UCSD-AML1 (cell line): ENCODE measurements around the gene SLC17A9.

Experiments
- DNase-seq: peaks from one replicate; lab custom pipeline; 2025; ENCODE audit not compliant: unreplicated experiment; lab: John Stamatoyannopoulos, UW

The SLC17A9 gene

DNA sequence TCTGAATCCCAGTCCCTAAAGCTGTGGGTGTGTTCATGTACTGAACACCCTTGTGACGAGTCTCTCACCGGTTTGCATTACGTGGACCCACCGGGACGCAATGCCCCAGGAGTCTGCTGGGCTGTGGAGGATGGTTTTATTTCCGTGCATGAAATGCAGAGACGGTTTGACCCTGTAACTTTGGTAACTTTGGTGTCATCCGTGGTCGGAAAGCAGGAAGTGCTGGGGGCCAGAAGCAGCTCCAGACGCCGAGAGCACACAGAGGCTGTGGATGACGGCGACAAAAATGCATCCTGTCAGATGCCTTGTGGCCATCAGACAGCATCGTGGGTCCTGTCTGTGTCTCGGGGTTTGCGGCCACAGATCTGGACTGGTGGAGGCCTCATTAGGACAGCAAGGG, 47.1 kb downstream of the SLC17A9 start:
- DNase-seq = peak; percentile 39

DNA sequence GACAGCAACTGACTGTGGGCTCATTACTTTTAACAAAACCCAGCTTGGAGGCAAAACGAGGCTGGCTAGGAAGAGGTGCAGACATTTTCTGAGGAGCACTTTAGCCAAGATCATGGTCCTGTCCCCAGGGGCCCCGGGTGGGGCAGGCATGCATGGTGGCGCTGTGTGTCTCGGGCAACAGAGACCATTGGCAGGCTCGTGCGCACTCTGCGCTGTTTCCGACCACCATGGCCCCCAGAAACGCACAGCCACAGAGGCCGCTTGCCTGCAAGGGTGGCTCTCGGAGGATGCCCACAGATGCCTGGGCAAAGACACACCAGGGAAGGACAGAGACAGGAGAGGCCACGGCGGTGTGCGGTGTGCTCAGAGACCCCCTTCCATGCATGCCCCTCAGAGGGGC, 47.5 kb downstream of the SLC17A9 start:
- DNase-seq = no peak

DNA sequence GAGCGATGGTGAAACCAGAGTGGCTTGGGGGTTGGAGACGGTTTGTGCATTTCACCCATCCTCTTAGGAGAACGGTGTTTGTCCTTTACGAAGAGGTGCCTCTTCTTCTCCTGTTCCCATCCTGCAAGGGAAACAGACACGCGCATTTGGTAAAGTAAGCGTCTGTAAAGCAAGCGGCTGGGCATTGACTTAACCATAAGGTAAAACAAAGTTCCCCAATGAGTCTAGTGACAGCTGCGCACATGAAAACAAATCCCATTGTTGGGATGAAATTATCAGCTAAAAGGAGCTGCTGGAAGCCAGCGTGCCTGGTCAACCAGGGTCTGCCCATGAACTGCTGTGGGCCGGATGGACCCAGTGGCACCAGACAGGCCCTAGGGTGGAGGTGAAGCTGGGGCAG, 48.4 kb downstream of the SLC17A9 start:
- DNase-seq = no peak

DNA sequence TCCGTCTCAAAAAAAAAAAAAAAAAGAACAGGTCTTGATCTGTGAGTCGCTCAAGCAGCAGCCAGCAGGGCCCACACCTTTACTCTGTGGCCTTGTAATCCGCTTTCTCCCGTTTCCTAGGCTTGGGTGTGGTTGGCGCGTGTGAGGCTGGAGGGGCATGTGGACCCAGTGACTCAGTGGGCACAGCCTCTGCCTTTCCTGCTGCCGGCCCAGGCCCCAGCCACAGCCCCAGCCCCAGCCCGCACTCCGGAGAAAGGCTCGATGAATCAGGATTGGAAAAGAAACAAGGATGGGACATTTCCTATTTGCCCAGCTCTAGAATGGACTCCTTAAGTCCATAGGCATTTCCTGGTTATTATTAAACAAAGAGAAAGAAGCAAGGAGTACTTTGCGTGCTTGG, 50.0 kb downstream of the SLC17A9 start:
- DNase-seq = no peak

DNA sequence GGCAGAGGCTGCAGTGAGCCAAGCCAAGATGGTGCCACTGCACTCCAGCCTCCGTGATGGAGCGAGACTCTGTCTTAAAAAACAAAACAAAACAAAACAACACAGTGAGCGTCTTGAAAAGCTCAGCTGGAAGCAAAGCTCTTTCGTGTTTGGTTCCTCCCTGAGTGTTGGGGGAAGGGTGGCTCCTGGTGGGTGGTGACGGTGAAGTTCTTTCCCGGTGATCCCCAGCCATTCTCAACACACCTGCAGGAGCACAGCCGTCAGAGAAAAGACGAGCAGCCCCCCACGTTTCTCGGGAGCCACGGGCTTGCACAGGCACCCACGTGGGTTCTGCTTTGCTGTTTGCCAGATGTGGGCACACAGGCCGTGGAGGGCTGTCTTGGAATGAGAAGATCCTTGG, 51.0 kb downstream of the SLC17A9 start:
- no peak for DNase-seq

DNA sequence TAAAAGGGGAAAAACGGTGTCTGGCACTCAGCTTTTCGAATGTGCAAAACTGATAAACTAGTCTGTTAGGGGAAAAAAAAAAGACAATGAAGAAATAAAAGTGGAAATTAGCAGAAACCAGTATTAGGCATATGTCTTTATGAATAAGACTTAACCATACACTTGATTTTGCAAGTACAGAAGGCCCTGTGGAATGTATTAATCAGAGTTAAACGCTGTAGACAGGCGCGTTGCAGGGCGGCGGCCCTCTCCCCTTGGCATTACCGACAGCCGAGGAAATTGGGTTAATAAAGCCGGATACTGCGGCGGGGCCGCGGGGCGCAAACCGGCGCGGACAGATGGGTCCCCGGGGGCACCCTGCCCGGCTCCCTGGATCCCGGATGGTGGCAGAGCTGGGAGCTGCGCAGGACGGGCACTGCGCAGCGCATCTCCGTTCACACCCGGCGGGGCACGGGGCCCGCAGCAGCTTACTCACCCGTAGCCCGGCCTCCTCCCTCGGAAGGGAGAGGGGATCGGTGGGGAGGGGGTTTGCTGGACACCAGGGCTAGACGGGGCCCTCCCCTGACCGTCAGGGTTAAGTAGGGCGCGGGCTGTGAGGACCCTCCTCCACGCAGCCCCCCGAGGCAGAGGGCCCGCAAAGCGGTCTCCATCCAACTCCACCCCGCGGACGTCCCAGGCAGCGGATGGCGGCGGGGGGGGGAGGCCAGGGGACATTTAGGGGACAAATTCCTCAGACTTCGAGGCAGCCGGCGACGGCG, 52.3 kb downstream of the SLC17A9 start:
- DNase-seq = no peak

DNA sequence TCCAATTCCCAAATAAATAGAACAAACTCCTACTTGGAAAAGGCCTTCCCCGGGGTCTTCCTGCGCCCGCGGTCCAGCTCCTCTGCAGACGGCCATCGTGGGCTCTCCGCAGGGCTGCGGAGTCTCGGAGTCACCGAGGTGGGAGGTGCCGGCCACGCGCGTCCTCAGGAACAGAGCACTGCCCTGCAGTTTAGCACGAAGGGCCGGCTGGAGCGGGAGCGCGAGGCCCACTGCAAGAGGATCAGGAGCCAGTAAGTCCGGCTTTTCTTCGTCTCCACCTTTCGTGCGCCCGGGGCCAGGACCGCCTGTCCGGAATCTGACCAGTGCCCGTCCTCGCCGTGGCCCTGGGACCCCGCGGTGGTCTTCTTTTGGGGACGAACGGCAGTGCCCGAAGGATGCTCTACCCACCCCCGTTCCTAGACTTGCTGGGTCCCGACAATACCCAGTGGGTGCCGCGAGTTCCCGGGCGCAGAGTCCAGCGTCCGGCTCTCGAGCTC, 52.9 kb downstream of the SLC17A9 start:
- no peak for DNase-seq

DNA sequence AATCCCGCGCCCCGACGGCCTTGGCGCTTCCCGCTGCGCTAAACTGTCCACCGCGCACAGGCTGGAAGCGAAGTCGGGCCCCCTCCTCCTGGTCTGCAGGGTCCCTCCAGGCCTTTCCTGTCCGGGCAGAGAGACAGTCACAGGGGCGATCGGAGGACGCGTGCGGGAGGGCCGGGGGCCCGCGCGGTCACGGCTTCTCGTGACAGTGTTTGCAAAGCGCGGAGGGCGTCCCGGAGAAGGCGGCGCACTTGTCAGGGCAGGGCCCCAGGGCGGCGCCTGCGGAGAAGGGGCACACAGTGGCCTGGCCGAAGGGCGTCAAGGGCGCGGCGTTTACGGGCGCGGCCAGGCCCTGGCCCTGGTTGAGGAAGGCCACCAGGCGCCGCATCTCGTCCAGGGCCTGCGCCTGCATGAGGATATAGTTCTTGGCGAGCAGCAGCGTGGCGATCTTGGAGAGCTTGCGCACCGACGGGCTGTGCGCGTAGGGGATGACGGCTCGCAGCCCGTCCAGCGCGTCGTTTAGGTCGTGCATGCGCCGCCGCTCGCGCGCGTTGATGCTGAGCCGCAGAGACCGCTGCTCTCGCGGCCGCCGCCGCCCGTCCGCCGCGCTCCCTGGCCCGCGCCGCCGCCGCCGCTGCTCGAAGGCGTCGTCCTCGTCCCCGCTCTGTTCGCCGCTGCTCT, 53.5 kb downstream of the SLC17A9 start:
- no peak for DNase-seq

DNA sequence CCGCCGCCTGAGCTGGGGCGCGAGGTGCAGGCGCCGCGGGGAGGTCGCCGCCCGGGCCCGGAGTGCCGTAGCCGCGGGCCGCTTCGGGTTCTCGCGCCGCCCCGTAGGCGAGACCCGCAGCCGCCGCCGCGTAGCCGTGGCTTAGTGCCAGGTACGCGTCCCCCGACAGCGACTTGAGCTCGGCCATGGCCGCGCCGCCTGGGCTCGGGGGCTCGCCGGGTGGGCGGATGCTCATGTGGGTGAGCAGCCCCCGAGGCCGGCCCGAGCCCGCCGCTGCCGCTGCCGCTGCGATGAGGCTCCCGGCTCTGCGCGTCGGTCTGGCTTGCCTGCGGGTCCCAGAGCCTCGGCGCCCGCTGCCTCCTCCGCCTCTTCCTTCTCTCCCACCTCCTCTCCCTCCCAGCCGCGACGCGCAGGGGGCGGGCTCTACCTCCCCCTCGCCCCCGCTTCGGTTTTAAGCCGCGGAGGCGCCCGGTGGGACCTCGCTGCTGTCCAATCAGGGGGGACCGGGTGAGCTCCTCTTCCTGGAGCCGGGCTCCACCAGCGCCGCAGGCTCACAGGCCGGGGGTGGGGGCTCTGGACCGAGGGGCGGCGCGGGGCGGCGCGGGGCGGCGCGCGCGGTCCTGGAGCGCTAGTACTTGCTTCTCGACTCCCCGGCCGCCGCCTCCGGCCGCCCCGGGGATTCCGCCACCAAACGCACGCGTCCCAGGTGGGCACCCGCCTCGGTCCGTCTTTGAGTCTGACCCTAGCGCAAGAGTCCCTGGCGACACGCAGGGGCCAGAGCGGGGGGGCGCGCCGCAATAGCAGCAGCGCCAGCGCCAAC, 54.2 kb downstream of the SLC17A9 start, which contains the start of gene BHLHE23:
Gene BHLHE23, minus strand, starts transcription at position 425 of the 820 bp plus-strand sequence. Its CDS starts 190 bp downstream, at position 235.
- no peak for DNase-seq

DNA sequence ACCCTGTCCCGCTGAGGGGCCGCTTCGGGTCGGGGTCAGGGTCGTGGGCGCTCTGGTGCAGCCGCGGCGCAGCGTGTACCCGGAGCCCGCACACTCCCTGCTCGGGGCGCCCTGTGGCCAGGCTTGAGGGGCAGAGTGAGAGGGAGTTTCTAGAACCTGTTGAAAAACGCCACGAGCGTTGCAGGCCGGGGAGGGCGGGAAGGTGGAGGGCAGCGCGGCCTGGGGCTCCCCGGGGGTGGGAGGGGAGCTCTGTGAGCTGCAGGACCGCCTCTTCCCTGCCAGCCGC, 54.8 kb downstream of the SLC17A9 start:
- no peak for DNase-seq

DNA sequence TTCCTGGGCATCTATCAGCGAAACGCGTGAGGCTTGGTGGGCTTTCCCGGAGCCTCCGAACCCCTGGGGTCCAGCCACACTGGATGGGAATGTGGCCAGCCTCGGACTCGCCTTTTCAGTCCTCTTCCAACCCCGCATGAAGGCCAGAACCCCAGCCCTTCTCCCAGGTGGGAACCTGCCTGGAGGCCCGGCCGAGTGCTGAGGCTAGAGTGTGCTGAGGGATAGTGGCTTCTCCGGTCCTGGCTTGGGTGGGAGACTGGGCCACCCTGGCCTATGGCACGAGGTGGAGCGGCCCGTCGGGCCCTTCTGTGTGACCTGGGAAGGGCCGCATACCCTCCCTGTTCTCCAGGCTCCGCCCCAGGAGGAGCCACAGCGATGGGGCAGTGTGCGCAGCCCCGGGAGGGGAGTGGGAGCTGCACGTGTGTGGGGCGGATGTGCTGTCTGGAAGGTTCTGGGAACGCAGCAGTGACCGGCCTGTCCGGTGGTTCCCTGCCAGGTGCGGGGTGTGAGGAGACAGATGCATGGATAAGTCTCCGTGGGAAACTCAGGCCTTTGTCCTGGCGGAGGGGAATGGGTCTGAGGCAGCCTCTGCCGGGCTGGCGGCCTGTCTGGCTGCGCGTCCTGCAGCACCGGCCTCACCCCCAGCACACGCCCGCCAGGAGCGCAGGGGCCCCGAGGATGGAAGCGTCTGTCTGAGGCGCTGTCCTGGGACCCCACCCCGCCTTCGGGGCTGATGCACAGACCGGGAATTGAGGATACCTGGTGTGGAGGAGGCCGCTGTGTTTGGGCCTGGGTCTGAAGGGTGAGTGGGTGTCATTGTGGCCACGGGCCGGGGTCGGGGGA, 55.4 kb downstream of the SLC17A9 start:
- no peak for DNase-seq

DNA sequence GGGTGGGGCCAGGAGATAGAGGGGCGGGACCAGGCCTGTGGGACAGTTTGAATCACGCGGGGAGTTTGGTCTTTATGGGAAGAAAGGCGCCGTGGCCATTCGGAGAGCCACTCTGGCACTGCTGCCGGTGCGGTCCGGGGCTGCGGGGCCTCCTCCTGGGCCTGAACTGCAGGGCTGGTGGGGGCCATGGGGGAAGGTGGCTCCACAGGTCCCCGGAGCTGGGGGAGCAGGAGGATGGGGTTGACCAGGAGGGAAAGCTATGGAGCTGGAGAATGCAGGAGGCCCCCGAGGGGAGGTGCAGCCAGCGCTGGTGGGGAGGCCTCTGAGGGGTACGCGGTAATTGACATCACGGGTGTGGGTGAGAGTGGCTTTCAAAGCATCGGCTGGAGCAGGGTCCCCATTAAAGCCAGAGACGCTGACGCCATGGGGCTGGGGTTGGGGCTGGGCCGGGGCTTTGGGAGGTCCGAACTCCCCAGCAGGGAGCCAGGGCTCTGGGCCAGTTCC, 56.1 kb downstream of the SLC17A9 start:
- DNase-seq = no peak

DNA sequence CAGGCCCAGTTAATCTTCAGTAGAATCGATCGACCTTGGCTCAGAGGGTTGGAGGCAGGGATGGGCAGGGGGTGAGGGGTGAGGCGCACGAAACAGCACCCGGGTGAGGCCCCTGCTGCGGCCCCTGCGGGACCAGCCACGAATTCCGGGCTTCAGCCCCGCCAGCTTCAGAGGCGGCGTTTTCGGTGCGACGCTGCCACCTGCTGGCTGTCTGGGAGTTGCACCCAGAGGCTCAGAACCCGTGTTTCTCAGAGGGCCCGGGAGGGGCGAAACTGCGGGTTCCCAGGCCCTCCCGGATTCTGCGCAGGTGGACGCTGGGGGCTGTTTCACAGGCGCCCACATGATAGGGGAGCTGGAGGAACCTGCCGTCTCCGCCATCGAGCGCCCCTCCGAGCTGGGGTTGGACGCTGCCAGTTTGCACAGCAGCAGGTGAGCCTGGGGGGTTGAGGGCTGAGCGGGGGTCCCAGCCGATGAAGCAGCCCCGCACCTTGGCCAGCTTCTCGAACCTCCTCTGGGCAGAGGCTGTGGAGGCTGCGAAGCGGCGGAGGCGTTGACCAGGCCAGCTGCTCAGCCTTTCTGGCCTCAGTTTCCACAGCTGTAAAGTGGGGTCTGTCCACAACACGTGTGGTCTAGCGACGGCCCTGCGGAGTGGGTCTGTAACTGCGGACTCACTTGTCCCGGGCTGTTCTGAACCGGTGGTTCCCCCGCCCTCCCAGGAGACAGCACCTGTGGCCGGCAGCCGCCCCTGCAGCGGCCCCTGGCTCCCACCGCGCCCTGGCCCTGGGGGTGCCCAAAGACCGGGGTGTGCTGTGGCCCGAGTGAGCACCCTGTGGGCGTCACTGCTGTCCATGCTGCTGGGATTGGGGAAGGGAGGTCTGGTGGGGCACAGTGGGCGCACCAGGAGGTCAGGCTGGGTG, 56.8 kb downstream of the SLC17A9 start:
- DNase-seq = peak; percentile 77

DNA sequence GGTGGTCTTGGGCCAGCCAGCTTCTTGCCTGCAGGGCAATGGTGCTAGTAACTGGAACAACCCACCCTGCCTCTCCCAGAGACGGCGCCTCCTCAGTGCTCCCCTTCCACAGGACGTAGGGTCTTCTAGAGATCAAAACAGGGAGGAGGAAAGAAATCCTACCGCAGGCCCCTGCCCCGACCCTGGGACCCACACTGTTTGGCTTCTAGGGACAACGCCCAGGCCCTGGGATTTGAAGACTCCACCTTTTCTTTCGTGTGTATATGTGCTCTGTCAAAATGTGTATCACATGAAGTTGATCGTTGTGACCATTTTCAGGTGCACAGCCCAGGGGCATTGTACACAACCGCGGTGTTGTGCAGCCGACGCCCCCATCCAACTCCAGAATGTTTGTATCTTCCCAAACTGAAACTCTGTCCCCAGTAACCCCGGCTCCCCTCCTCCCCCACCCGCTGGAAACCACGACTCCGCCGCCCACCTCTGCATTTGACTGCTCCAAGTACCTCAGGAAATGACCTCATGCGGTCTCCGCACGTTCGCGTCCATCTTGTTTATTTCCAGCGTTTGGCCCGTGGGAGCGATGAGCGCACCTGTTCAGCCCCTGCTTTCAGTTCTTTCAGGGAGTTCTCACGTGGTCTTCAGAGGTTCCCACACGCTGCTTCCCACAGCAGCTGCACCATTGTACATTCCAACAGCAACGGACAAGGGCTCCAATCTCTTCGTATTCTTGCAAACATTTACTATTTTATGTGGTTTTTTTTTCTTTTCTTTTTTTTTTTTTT, 57.7 kb downstream of the SLC17A9 start:
- peak; percentile 30 for DNase-seq

DNA sequence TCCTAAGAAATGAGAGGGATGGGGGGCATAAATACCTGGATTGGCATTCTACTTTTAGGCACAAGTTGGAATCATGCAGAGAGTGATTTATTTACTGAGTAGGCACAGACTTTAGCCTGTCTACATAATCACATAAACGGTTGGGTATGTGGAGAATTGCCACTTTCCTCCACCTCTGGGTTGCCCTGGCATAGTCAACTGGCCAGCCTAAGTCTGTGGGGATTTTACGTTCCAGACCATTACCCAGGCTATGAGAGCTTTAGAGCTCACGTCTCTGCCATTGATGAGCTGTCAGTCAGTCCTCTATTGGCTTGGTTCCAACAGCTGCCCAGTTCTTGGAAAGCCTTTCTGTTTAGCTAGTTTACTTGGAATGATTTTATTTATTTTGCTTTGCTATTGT, 59.3 kb downstream of the SLC17A9 start:
- DNase-seq = no peak

DNA sequence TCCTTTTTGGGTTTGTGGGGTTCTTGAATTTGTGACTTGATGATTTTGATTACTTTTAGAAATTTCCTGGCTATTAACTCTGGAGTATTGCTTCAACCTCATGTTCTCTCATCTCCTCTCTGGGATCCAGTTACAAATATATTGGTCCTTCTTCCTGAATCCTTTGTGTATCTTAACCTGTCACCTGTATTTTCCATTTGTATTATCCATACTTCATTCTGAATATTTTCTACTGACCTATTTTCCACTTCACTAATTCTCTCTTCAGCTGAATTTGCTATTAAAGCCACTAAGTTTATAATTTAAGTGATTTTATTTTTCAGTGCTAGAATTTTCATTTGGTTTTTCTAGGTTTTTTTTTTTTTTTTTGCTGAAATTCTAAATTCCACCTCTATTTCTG, 60.7 kb downstream of the SLC17A9 start:
- DNase-seq = no peak

DNA sequence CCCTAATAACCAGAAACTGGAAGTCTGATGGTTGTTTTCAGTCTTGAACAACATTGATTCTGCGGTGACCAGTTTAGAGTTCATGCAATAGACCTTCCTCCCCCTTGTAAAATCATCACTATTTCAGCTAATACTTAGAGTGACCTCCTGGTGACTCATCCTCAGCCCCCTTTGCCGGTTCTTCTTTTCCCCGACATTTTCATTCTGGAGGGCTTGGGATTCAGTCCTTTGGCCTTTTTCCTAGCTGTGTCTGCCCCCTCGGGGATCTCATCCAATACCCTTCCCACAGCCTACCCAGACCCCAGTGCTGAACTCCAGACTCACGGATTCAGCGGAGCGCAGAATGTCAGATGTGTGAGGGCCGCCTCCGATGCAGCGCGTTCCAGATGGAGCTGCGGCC, 61.8 kb downstream of the SLC17A9 start:
- DNase-seq = no peak

DNA sequence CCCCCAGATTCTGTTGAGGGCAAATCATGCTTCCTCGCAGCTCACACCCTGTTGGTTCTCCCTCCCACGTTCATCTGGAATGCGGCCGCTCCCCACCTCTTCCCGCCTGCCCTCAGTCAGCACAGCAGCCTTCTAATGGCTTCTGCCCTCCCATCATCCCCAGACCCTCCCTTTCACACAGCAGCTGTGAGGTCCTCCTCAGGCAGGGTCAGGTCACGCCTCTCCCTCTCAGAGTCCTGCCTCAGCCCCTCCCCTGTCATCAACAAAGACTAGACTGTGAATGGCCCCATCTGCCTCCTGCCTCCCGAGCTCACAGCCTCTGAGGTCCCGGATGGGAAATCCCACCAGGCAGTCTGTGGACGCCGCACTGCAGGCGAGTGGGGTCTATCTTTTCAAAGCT, 62.2 kb downstream of the SLC17A9 start:
- DNase-seq = no peak

DNA sequence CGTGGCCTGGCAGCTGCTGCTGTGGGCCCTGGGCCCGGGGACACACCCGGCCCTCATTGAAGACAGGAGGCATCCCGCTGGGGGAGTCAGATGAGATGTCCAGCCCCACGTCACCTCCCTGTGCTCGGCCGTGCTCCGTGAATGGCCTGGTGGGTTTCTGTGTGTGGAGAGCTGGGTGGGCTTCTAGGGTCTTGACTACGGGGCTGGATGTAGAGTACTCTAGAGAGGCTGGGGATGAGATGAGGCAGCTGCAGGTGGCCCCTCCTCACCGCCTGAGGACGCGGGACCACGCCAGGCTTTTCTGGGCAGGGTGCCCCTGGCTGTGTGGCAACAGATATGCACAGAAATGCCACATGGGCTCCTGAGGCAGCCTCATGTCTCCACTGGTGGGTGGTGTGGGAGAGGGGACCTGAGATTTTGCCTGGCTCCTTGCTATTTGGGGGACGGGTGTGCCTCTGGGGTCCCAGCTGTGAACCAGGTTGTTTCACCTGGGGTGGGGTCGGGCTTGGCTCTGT, 62.7 kb downstream of the SLC17A9 start:
- no peak for DNase-seq
